ENCODE data around the gene GXYLT2. TPM values are rescaled to one million over a fixed set of nuclear protein-coding genes. Genes with fewer than 3 reads are reported as not detected.

GXYLT2 gene
- total and polyA plus RNA-seq, 2 experiments from 2014 or later = 2.0 to 5.8 TPM

GRCh38 chr3:73021301-73021835 is 133.5 kb downstream of the GXYLT2 start:
- no peaks in the 10 kb centered on the region for H3K27me3 ChIP-seq (ENCODE audit: insufficient read depth)
- no peaks in the 10 kb centered on the region for H3F3A ChIP-seq (replicated peaks; ENCODE audit: low read depth)
- Mint-ChIP-seq H3K36me3 (ENCODE audit: low read depth) (peaks cover 3% of the 10 kb centered on the region; the same call in 2 of the 3 replicates), H3K9me3 (no peaks in the 10 kb centered on the region), H3K4me3 (no peak overlapping the region), H3K4me1 (peaks cover 52% of the 10 kb centered on the region), H3K27me3 (ENCODE audit: insufficient read depth, low read depth, poor library complexity) (no peaks in the 10 kb centered on the region), H3K27ac (no peak overlapping the region)
- no peaks in the 10 kb centered on the region for H3K36me3 ChIP-seq (ENCODE audit: insufficient read depth)
- no peak overlapping the region for H3K4me3 ChIP-seq
- peaks cover 62% of the 10 kb centered on the region for H4K20me1 ChIP-seq (replicated peaks; ENCODE audit: insufficient read depth)
- H3K79me2 ChIP-seq (replicated peaks; ENCODE audit: insufficient read depth) = no peaks in the 10 kb centered on the region; the same call in 1 of the 2 replicates
- H3K4me2 ChIP-seq = no peak overlapping the region
- H2AFZ ChIP-seq = no peak overlapping the region
- peaks cover 49% of the 10 kb centered on the region for H3K4me1 ChIP-seq (ENCODE audit: insufficient read depth)
- TF ChIP-seq NANOG (IDR thresholded peaks at IDR 0.05; ENCODE audit: borderline replicate concordance) (no peak), EZH2 (IDR thresholded peaks at IDR 0.05; ENCODE audit: low read depth, unreplicated experiment) (no peak), ZNF331 (CRISPR knock-in tag; IDR thresholded peaks at IDR 0.05; ENCODE audit: low read depth) (no peak), POLR2AphosphoS5 (IDR thresholded peaks at IDR 0.05; ENCODE audit: low read depth) (no peak), EZH2phosphoT487 (IDR thresholded peaks at IDR 0.05; ENCODE audit: unreplicated experiment) (no peak), CTCF (conservative IDR thresholded peaks at IDR 0.05; ENCODE audit: low read depth in 2 of 2) (no peak), CREB1 (CRISPR knock-in tag; IDR thresholded peaks at IDR 0.05; ENCODE audit: low read depth) (no peak), ETS1 (IDR thresholded peaks at IDR 0.05) (no peak), STAT1 (IDR thresholded peaks at IDR 0.05; ENCODE audit: unreplicated experiment) (no peak), ZNF114 (CRISPR knock-in tag; IDR thresholded peaks at IDR 0.05) (no peak), ZNF462 (CRISPR knock-in tag; IDR thresholded peaks at IDR 0.05) (no peak), JUNB (IDR thresholded peaks at IDR 0.05; ENCODE audit: unreplicated experiment) (no peak), REST (IDR thresholded peaks at IDR 0.05; ENCODE audit: unreplicated experiment) (no peak)
- DNase-seq (ENCODE audit: low spot score) = no peak
- peak overlapping the region; percentile 2; the same call in 1 of the 2 replicates for H3K27ac ChIP-seq (ENCODE audit: low read depth)
- no peak for ATAC-seq
- no peaks in the 10 kb centered on the region for H3K9me2 ChIP-seq (ENCODE audit: insufficient read depth)

All from GM23338 (cell line).